Measurements from ENCODE around the gene MLLT10.

DNA sequence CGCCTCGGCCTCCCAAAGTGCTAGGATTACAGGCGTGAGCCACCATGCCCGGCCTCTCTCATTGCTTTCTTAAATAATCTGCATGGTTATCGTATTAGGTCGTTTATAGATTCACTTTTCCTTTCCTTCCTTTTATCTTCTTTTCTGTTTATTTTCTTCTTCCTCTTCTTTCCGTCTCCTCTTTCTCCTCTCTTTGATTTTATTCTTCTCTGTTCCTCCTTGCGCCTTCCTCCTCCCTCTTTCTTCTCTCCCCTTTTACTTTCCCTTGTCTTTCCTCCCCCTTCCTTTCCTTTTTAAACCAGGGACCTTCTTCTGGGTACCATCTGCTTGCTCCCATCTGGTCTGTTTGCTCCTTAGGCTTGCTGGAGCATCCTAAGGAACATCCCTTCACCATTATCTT is 18.6 kb downstream of the MLLT10 start:
- TF ChIP-seq, protein P1, sequence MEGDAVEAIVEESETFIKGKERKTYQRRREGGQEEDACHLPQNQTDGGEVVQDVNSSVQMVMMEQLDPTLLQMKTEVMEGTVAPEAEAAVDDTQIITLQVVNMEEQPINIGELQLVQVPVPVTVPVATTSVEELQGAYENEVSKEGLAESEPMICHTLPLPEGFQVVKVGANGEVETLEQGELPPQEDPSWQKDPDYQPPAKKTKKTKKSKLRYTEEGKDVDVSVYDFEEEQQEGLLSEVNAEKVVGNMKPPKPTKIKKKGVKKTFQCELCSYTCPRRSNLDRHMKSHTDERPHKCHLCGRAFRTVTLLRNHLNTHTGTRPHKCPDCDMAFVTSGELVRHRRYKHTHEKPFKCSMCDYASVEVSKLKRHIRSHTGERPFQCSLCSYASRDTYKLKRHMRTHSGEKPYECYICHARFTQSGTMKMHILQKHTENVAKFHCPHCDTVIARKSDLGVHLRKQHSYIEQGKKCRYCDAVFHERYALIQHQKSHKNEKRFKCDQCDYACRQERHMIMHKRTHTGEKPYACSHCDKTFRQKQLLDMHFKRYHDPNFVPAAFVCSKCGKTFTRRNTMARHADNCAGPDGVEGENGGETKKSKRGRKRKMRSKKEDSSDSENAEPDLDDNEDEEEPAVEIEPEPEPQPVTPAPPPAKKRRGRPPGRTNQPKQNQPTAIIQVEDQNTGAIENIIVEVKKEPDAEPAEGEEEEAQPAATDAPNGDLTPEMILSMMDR (IDR thresholded peaks at IDR 0.05): no peak
- TF ChIP-seq EZH2 (IDR thresholded peaks at IDR 0.05): no peak

Data from neural progenitor cell (in vitro differentiated cells).